Fibroblast of the aortic adventitia (primary cell): ENCODE results near the gene C19orf81. TPM values are rescaled to one million over a fixed set of nuclear protein-coding genes. Genes with fewer than 3 reads are reported as not detected.

Source experiments
- DNase-seq: peaks from one replicate; pipeline ENCODE4 v3.0.0-alpha.2; 2010; ENCODE audit warnings: low read depth
- H3K4me3 ChIP-seq: 2 replicates; pipeline ENCODE4 v1.5.1; 2011; ENCODE audit warnings: low read depth, mild to moderate bottlenecking, control low read depth, low read length, moderate library complexity
- total RNA-seq: library from RNA; depleted of rRNA; stranded (reverse); fragments of >200 nt; gene quantifications from 2 replicates; pipeline ENCODE4 v1.2.3, GENCODE V29; 2012; ENCODE audit warnings: low replicate concordance
- TF ChIP-seq, protein P1 (sequence below): IDR thresholded peaks from 2 replicates; pipeline ENCODE4 v1.5.1; 2011; ENCODE audit warnings: mild to moderate bottlenecking, low read length, control low read depth, inconsistent platforms; ENCODE audit not compliant: insufficient read depth

The C19orf81 gene
- total RNA-seq, 1 donor, result not detected

DNA sequence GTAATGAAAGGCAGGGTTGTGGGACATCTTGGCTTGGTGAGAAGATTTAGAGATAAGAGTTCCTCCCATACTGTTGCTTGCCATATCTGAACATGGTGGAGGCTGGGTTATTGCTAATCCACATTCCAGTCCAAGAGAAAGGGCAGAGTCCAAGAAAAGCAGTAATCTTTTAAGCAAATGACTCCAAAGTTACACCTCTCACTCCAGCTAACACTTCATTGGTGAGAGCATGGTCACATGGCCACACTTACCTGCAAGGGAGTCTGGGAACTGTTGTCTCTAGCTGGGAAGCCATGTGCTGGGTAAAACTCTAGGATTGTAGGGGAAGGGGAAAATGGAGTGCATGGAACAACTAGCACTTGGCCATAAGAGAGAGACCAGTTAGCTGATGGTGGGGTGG lies 5.6 kb downstream of the C19orf81 start:
- no peak for DNase-seq
- TF ChIP-seq, protein P1, sequence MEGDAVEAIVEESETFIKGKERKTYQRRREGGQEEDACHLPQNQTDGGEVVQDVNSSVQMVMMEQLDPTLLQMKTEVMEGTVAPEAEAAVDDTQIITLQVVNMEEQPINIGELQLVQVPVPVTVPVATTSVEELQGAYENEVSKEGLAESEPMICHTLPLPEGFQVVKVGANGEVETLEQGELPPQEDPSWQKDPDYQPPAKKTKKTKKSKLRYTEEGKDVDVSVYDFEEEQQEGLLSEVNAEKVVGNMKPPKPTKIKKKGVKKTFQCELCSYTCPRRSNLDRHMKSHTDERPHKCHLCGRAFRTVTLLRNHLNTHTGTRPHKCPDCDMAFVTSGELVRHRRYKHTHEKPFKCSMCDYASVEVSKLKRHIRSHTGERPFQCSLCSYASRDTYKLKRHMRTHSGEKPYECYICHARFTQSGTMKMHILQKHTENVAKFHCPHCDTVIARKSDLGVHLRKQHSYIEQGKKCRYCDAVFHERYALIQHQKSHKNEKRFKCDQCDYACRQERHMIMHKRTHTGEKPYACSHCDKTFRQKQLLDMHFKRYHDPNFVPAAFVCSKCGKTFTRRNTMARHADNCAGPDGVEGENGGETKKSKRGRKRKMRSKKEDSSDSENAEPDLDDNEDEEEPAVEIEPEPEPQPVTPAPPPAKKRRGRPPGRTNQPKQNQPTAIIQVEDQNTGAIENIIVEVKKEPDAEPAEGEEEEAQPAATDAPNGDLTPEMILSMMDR, result no peak
- H3K4me3 ChIP-seq, result no peak overlapping the region

GRCh38 chr19:50657222-50657669 lies 8.0 kb downstream of the C19orf81 start:
- TF ChIP-seq, protein P1, result no peak

DNA sequence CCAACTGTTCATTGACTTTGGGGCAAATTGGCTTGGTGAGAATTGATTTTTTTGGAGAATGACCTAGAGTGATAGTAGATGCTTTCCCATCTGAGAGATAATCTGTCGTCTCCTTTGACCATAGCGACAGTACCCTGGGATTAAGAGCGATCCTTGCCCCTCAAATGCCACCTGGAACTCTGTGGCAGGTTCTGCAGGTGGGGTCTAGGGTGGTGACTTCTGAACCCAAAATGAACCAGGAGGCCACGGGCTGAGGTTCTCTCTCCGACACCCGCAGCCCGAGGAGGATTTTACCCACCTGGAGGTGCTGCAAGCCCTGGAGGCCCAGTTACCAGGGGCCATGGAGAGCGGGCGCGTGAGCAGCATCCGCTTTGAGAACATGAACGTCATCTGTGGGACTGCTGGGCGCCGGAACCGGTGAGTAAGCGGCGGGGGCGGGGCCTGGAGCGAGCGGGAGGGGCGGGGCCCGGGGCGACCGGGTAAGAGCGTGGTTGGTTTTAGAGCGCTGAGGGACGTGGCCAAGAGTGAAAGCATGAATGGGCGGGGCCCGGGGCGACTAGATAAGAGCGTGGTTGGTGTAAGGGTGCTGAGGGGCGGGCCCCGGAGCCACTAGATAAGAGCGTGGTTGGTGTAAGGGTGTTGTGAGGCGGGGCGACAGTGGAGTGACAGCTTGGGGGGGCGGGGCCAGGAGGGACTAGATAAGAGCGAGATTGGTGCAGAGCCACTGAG lies 8.6 kb downstream of the C19orf81 start:
- TF ChIP-seq, protein P1, result no peak
- peak; percentile 94 for DNase-seq
- peak overlapping the region; percentile 60 for H3K4me3 ChIP-seq

More at GRCh38 chr19:50657222-50657669, 8.0 kb downstream of the C19orf81 start:
- H3K4me3 ChIP-seq, result no peak overlapping the region
- DNase-seq, result no peak

DNA sequence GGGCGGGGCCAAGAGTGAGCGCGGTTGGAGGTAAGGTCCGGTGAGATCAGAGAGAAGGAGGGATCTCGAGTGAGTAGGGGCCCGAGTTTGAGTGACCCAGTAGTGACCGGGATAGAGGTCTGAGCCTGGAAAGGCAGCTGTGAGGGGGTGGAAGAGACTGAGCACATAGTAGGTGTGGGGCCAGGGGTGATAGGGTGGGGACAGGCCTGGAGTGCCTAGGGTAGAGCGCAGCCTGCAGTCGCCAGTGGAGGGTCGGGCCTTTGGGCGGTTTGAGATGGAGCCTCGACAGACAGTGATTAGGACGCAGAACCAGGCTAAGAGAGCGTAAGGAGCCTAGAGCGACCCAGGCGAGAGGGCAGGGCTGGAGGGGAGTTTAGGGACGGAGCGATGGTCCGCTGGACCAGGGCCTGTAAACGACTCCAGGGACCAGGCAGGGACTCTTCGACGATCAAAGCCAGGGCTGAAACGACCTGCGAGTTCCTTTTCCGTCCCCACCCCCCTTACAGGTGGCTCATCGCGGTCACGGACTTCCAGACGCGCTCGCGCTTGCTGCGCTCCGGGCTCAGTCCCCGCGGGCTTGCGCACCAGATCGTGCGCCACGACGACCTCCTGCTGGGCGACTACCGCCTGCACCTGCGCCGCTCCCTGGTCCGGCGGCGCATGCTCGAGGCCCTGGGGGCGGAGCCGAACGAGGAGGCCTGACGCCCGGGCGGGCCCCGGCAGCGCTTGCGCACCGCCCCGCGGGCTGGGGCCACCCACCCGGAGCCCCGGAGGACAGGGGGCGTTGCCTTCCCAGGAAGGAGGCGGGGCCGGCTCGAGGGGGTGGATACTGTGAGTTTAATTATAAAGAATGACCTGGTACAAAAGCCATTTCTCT lies 9.4 kb downstream of the C19orf81 start:
- peak; percentile 40 for DNase-seq
- TF ChIP-seq, protein P1, result no peak
- peak overlapping the region; percentile 60 for H3K4me3 ChIP-seq

- TF ChIP-seq, protein P1, result no peak
- peak overlapping the region; percentile 40 for H3K4me3 ChIP-seq
- DNase-seq, result no peak
Measured at GRCh38 chr19:50659318-50660087, 10.3 kb downstream of the C19orf81 start.

DNA sequence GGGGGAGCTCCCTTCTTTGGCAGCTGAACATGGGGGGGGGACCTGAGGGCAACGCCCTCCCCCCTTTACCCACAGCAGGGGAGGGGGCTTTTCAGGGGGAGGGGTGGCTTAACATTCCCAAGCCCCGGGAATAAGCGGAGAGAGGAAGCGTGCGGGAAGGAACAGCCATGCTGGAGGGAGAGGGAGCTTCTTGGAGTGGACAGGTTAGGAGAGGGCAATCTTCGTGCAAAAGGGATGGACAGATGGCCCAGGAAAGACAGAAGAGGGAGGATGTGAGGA lies 10.8 kb downstream of the C19orf81 start:
- H3K4me3 ChIP-seq, result no peak overlapping the region
- DNase-seq, result no peak
- TF ChIP-seq, protein P1, result no peak
